HG03439 (cell line): ENCODE measurements around the gene PTPA.

Experiments used
- ATAC-seq: cut with Tn5 transposase; IDR thresholded peaks from one replicate; pipeline ENCODE4 v1.9.1; 2021; ENCODE audit warnings: mild to moderate bottlenecking, moderate library complexity; ENCODE audit not compliant: unreplicated experiment

PTPA gene

GRCh38 chr9:129136446-129137035 is 25.3 kb downstream of the PTPA start:
- ATAC-seq: no peak

DNA sequence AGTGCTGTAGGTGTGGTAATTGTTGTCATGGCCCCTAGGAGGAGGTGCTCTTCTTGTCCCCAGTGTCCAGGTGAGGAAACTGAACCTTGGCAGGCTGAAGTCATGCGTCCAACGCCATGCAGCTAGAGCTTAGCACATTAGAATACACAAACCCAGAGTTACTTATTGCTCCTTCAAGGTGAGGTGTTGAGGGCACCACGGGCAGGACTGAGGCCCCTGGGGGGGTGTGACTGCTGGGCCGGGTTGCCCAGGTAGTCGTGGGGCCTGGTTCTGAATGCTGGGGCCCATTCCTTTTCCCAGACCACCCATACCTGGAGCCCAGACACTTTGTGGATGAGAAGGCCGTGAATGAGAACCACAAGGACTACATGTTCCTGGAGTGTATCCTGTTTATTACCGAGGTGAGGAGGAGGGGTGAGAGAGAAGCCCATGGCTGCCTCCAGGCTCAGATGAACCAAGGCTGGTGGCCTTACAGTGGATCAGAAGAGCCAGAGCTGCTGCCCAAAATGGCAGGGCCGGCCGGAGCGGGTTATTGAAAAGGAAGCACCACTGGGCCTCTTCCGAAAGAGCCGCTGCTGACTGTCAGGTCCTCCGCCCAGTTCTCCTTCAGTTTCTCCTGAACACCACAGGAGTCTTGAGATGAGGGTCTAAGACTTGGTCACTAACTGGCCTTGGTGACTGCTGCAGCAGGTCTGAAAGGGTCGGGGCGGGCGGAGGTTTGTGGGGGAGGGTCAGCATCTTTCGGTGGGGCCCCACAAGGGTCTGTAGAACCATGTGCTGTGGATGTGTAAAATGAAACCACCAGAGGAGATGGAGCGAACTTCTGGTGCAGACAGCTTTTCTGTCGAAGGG is 26.3 kb downstream of the PTPA start:
- ATAC-seq: no peak

DNA sequence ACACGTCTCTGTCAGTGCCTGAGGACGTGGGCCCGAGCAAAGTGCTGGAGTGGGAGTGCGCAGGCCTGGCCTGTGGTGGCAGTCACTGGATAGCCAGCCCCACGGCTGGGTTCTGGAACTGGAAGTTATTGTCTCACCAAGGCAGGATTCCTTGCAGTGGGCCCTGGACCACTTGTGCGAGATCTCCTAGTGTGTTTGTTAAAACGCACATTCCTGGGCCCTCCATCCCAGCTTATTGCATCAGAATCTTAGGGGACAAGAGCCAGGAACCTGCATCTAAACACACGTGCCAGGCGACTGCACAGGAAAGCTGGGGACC is 26.9 kb downstream of the PTPA start:
- ATAC-seq: no peak

- ATAC-seq: no peak
These were observed 27.4 kb downstream of the PTPA start for GRCh38 chr9:129138476-129139232.

DNA sequence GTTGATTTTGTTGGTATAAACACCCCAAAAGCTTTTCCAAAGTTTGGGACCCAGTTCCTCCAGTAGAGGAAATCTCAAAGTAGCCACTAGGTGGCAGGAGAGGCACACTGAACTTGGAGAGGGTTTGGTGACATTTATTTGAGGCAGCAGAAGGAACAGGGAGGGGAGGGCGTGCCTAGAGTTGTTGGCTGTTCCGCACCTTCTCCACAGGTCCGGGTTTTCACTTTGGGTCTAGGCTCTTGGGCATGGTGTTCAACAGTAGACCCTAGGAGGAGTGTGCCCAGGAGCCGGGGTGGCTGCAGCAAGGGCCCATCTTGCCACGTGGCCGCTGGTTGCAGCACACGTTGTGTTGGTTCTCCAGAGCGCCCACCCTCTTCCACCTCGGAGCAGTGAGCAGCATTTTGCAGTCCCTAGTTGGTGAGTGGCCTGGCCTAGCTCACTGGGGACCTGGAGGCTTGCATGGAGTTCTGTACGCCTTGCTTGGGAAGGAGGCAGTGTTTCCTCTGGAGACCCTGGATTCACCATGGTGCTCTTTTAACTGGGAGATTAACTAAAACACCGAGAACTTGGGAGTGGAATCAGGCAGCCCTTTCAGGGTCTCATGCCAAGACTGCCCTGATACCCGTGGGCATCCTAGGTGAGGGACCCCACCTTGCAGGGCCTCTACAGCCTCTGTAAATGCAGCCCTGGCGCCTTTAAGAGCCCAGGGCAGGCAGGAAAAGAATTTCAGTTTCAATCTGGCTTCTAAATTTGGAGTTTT is 28.2 kb downstream of the PTPA start:
- ATAC-seq: peak; percentile 39

- ATAC-seq: peak; percentile 61
These were observed 28.8 kb downstream of the PTPA start for GRCh38 chr9:129139993-129140396.

DNA sequence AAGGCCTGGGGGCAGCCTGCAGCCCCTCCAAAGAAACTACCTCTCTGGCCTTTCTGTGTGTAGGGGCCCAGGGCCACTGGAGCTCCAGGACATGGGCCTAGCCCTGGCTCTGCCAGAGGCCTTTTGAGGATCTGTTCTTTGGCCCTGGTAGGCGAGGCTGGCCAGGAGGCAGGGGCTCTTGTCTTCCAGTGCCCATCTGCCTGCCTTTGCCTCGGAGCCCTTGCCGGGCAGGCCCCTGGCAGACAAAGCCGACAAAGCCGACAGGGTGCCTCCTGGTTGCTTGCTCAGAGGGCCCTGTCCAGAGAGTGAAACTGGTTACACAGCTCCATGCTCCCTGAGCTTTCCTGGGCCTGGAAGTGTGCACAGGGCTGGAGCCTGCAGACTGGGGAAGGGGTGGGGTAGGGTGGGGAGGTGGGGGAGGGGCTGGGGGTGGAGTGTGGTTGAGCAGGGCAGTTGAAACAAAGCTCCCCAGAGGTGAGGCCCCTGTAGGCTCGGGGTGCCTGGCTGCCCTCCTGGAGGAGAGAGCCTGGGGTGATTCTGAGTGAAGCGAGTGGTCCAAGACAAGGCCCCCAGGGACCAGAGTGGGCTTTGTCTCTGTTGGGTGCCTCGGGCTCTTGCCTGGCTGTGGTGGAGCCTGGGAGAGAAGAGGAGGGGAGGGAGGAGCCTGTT is 29.3 kb downstream of the PTPA start:
- ATAC-seq: peak; percentile 18

GRCh38 chr9:129141066-129142041 is 30.1 kb downstream of the PTPA start:
- ATAC-seq: no peak

DNA sequence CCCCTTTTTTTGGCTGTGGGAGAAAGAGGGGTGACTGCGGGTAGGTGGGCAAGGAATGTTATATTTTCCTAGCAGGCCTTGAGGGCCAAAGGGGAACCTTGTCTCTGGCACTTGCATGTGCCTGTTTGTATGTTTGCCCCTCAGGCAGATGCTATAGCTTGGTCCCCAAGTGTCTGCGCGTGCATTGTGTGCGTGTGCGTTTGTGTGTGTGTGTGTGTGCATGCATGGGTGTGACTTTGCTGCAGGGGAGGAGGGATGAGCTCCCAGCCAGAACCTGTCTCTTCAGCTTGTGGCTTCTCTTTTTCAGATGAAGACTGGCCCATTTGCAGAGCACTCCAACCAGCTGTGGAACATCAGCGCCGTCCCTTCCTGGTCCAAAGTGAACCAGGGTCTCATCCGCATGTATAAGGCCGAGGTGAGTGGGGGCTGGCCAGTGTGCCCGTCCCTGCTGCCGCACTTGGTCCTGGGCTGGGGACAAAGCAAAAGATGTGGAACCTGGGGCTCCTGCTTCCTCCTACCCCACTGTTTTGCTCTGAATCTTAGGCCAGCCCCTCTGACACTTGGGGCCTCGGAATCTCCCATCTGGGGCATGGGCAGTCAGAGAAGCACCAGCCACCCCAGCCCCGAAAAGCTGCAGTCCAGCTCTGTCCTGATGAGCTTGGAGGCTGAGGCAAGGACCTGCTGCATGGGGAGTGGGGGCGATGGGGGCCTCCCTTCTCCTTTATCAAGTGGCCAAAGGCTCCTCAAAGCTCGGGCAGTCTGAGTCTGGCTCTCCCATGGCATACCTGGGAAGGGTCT is 31.1 kb downstream of the PTPA start:
- ATAC-seq: no peak

- ATAC-seq: no peak
These were observed 32.1 kb downstream of the PTPA start for GRCh38 chr9:129143031-129143927.

GRCh38 chr9:129145316-129145715 is 34.1 kb downstream of the PTPA start:
- ATAC-seq: no peak

GRCh38 chr9:129145841-129146292 is 34.7 kb downstream of the PTPA start:
- no peak for ATAC-seq

DNA sequence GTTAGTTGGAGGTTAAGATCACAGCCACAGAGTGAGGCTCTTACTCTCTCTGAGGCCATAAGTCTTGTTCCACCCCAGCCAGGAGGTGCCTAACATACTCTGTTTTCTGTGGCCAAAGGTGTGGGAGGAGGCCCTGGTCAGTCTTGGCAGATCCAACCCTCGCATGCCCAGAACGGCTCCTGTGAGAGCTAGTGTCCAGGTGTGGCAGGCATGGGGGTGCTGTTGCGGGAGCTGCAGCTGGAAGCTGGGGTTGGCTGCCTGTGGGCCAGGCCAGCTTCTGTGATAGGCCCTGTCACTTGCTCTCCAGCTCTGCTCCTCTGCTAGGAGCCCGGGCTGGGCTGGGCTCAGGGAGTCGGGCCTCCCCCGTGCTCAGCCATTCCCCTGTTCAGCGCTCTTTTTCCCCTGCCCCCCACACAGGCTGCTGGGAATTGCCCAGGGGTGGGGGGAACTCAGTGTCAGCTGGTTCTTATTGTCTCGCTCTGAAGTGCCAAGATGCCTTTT is 35.3 kb downstream of the PTPA start:
- no peak for ATAC-seq

DNA sequence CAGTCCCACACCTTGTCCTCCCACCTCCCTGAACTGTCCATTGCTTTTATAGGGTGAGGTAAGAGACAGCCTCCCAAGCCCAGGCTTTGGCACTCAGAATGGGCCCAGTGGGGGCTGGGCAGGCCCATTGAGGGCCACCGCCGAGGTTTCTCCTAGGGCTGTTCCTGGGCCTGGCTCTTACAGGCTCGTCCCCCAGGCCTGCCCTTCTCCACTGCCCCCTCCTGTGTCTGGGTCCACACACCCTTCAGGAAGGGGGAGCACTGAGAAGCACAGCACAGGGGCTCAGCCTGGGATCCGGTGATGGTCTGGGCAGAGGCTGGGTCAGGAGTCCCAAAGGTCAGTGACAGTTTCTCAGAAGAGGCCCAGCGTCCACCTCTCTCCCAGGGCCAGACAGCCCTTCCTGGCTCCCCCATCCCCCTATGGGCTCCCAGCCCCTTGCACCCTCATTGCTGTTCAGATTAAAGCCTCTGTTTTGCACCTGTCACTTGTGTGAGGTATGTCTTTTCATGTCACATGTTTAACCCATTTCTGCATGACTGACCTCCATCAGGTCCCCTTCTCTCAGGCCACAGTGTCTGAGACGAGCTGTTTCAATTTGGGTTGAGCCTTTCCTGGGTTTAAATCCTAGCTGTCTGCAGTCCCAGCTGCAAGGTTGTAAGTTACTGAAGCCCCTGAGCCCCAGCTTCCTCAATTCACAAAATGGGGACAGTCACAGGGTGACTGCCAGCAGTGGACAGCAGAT is 37.4 kb downstream of the PTPA start:
- no peak for ATAC-seq

- ATAC-seq: no peak
These were observed 38.2 kb downstream of the PTPA start for GRCh38 chr9:129149442-129149841.

DNA sequence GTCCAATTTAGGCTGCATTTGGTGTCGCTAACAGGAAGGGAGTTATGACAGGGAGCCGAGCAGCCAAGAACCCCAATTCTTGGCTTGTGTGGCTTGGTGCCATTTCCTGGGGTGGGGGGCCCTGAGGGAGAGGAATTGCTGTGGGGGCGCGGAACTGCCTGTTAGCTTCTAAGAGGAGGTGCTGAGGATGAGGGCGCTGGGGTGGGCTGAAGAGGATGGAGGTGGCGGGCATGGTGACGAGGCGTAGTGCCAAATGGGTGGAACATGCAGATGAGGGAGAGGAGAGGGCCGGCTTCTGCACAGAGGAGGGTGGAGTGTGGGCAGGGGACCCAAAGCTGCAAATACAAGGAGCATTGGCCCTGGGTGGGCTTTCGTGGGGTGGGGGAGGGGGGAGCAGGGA is 38.9 kb downstream of the PTPA start:
- no peak for ATAC-seq
